HEK293 (cell line): Measurements from ENCODE around the gene FSD2.

Source experiments
- INSM2 ChIP-seq: fragments of 450-650 bp; formaldehyde crosslinking; IDR thresholded peaks from 2 replicates; pipeline ENCODE4 v1.5.1; 2016; ENCODE audit warnings: missing biosample characterization, missing genetic modification characterization
- MYNN ChIP-seq: fragments of 450-650 bp; formaldehyde crosslinking; IDR thresholded peaks from 2 replicates; pipeline ENCODE4 v1.5.1; 2016; ENCODE audit warnings: missing biosample characterization, missing genetic modification characterization, borderline replicate concordance
- PBX3 ChIP-seq: sonication (generic); formaldehyde crosslinking; IDR thresholded peaks from 2 replicates; pipeline ENCODE4 v1.8.1; 2022; ENCODE audit warnings: mild to moderate bottlenecking, moderate library complexity, missing genetic modification reagents
- PRDM2 ChIP-seq: fragments of 450-650 bp; formaldehyde crosslinking; IDR thresholded peaks from 2 replicates; pipeline ENCODE4 v1.5.1; 2016; ENCODE audit warnings: missing biosample characterization, missing genetic modification characterization, borderline replicate concordance
- SCRT2 ChIP-seq: fragments of 450-650 bp; formaldehyde crosslinking; IDR thresholded peaks from 2 replicates; pipeline ENCODE4 v1.5.1; 2016; ENCODE audit warnings: missing biosample characterization, missing genetic modification characterization
- ZBTB44 ChIP-seq: fragments of 450-650 bp; IDR thresholded peaks from 2 replicates; pipeline ENCODE4 v1.5.1; 2018; ENCODE audit warnings: missing biosample characterization, mild to moderate bottlenecking, missing genetic modification characterization
- ZBTB6 ChIP-seq: fragments of 450-650 bp; formaldehyde crosslinking; IDR thresholded peaks from 2 replicates; pipeline ENCODE4 v1.5.1; 2017; ENCODE audit warnings: missing biosample characterization, missing genetic modification characterization
- ZNF202 ChIP-seq: fragments of 450-650 bp; formaldehyde crosslinking; IDR thresholded peaks from 2 replicates; pipeline ENCODE4 v1.5.1; 2016; ENCODE audit warnings: missing biosample characterization, missing genetic modification characterization, borderline replicate concordance
- ZNF211 ChIP-seq: fragments of 450-650 bp; formaldehyde crosslinking; IDR thresholded peaks from 2 replicates; pipeline ENCODE4 v1.5.1; 2016; ENCODE audit warnings: low read depth, missing biosample characterization, missing genetic modification characterization
- ZNF221 ChIP-seq: fragments of 450-650 bp; formaldehyde crosslinking; IDR thresholded peaks from 2 replicates; pipeline ENCODE4 v1.5.1; 2017; ENCODE audit warnings: missing biosample characterization, missing genetic modification characterization, borderline replicate concordance
- ZNF26 ChIP-seq: fragments of 450-650 bp; formaldehyde crosslinking; IDR thresholded peaks from 2 replicates; pipeline ENCODE4 v1.5.1; 2016; ENCODE audit warnings: missing biosample characterization, missing genetic modification characterization
- ZNF280D ChIP-seq: fragments of 450-650 bp; formaldehyde crosslinking; IDR thresholded peaks from 2 replicates; pipeline ENCODE4 v1.5.1; 2016; ENCODE audit warnings: missing biosample characterization, missing genetic modification characterization
- ZNF513 ChIP-seq: fragments of 450-650 bp; IDR thresholded peaks from 2 replicates; pipeline ENCODE4 v1.5.1; 2018; ENCODE audit warnings: missing biosample characterization, missing genetic modification characterization
- ZNF571 ChIP-seq: fragments of 450-650 bp; formaldehyde crosslinking; IDR thresholded peaks from 2 replicates; pipeline ENCODE4 v1.5.0; 2017; ENCODE audit warnings: missing biosample characterization, missing genetic modification characterization
- ZNF580 ChIP-seq: fragments of 450-650 bp; formaldehyde crosslinking; IDR thresholded peaks from 2 replicates; pipeline ENCODE4 v1.5.1; 2016; ENCODE audit warnings: missing biosample characterization, missing genetic modification characterization
- ZNF624 ChIP-seq: fragments of 450-650 bp; formaldehyde crosslinking; IDR thresholded peaks from 2 replicates; pipeline ENCODE4 v1.5.1; 2017; ENCODE audit warnings: missing biosample characterization, missing genetic modification characterization
- ZNF747 ChIP-seq: fragments of 450-650 bp; formaldehyde crosslinking; IDR thresholded peaks from 2 replicates; pipeline ENCODE4 v1.5.1; 2016; ENCODE audit warnings: missing biosample characterization, missing genetic modification characterization
- ZNF76 ChIP-seq: fragments of 450-650 bp; formaldehyde crosslinking; IDR thresholded peaks from 2 replicates; pipeline ENCODE4; 2016; ENCODE audit warnings: low read depth, missing biosample characterization, missing genetic modification characterization, borderline replicate concordance

Gene FSD2

GRCh38 chr15:82803793-82804574 is 1.9 kb downstream of the FSD2 start (continued):
- TF ChIP-seq PBX3 (CRISPR knock-in tag) (no peak), ZNF571 (tag by site-specific recombination) (no peak), ZNF280D (tag by site-specific recombination) (no peak), ZNF221 (tag by site-specific recombination) (no peak), MYNN (tag by site-specific recombination) (no peak), PRDM2 (tag by site-specific recombination) (no peak), ZNF211 (no peak), ZNF76 (tag by site-specific recombination) (no peak), ZNF624 (no peak), ZBTB6 (tag by site-specific recombination) (no peak), INSM2 (no peak), ZNF580 (tag by site-specific recombination) (no peak), ZNF26 (tag by site-specific recombination) (no peak), ZBTB44 (tag by site-specific recombination) (no peak), ZNF747 (tag by site-specific recombination) (no peak), ZNF202 (tag by site-specific recombination) (no peak), ZNF513 (no peak), SCRT2 (tag by site-specific recombination) (no peak)
